ENCODE data around the gene DTL.
"Not testable (repeated sequence)": the region's sequence is repeated elsewhere in the genome, so short reads cannot be mapped to it uniquely, and the experiment has no call there.

The DTL gene

GRCh38 chr1:212035123-212035834 lies at the start of gene DTL, which contains the start of gene INTS7:
DTL (plus strand) TSS chr1:212035748; CDS start chr1:212035891, 143 bp downstream.
INTS7 (minus strand) TSS chr1:212035557; CDS start chr1:212035437, 120 bp downstream.
- peak; percentile 94 to 97 (median 95) for DNase-seq (ENCODE audit: low read depth in 2 of 3, low spot score in 2 of 3)

- DNase-seq (ENCODE audit: low read depth in 2 of 3, low spot score in 2 of 3) = no peak
Observed at GRCh38 chr1:211986628-211987254, 48.8 kb upstream of the DTL start.

- no peak for DNase-seq (ENCODE audit: low read depth in 2 of 3, low spot score in 2 of 3)
Observed at GRCh38 chr1:211991695-211992094, 43.9 kb upstream of the DTL start.

- not testable (repeated sequence) for DNase-seq (ENCODE audit: low read depth in 2 of 3, low spot score in 2 of 3)
Observed at GRCh38 chr1:211997426-211997825, 38.1 kb upstream of the DTL start.

- DNase-seq (ENCODE audit: low read depth in 2 of 3, low spot score in 2 of 3) = no peak
Observed at GRCh38 chr1:212002536-212002935, 33.0 kb upstream of the DTL start.

- no peak for DNase-seq (ENCODE audit: low read depth in 2 of 3, low spot score in 2 of 3)
Observed at GRCh38 chr1:212004895-212005608, 30.5 kb upstream of the DTL start.

- DNase-seq (ENCODE audit: low read depth in 2 of 3, low spot score in 2 of 3) = no peak
Observed at GRCh38 chr1:212007178-212007577, 28.4 kb upstream of the DTL start.

GRCh38 chr1:212007886-212008285 lies 27.7 kb upstream of the DTL start:
- no peak for DNase-seq (ENCODE audit: low read depth in 2 of 3, low spot score in 2 of 3)

GRCh38 chr1:212009561-212009960 lies 26.0 kb upstream of the DTL start:
- no peak for DNase-seq (ENCODE audit: low read depth in 2 of 3, low spot score in 2 of 3)

GRCh38 chr1:212010004-212010403 lies 25.5 kb upstream of the DTL start:
- DNase-seq (ENCODE audit: low read depth in 2 of 3, low spot score in 2 of 3) = no peak

GRCh38 chr1:212012034-212012740 lies 23.4 kb upstream of the DTL start:
- DNase-seq (ENCODE audit: low read depth in 2 of 3, low spot score in 2 of 3) = peak in 1 of 3 experiments; percentile 44

GRCh38 chr1:212013672-212014071 lies 21.9 kb upstream of the DTL start:
- DNase-seq (ENCODE audit: low read depth in 2 of 3, low spot score in 2 of 3) = no peak

- no peak for DNase-seq (ENCODE audit: low read depth in 2 of 3, low spot score in 2 of 3)
Observed at GRCh38 chr1:212020975-212021374, 14.6 kb upstream of the DTL start.

- DNase-seq (ENCODE audit: low read depth in 2 of 3, low spot score in 2 of 3) = no peak
Observed at GRCh38 chr1:212021563-212021962, 14.0 kb upstream of the DTL start.

GRCh38 chr1:212022908-212023307 lies 12.6 kb upstream of the DTL start:
- not testable (repeated sequence) for DNase-seq (ENCODE audit: low read depth in 2 of 3, low spot score in 2 of 3)

GRCh38 chr1:212024469-212025149 lies 10.9 kb upstream of the DTL start:
- no peak for DNase-seq (ENCODE audit: low read depth in 2 of 3, low spot score in 2 of 3)

- not testable (repeated sequence) for DNase-seq (ENCODE audit: low read depth in 2 of 3, low spot score in 2 of 3)
Observed at GRCh38 chr1:212027727-212028126, 7.8 kb upstream of the DTL start.

- no peak for DNase-seq (ENCODE audit: low read depth in 2 of 3, low spot score in 2 of 3)
Observed at GRCh38 chr1:212030936-212031528, 4.5 kb upstream of the DTL start.

GRCh38 chr1:212034516-212035122 lies 929 bp upstream of the DTL start:
- no peak for DNase-seq (ENCODE audit: low read depth in 2 of 3, low spot score in 2 of 3)
